Prostate gland (tissue), 2 donors: ENCODE results near the gene RUFY4.

ENCODE experiments used
- CTCF ChIP-seq, 4 experiments: fragments of 200-600 bp in 2 of 4; fragments of 450-650 bp in 2 of 4; sonication (generic) in 2 of 4; IDR thresholded peaks; 1 replicate in 3 of 4; 2 replicates in 1 of 4; pipeline ENCODE4 v1.5.1; 2016 to 2019; ENCODE audit warnings: antibody characterized with exemption in 4 of 4, mild to moderate bottlenecking in 2 of 4, moderate library complexity in 2 of 4
- POLR2A ChIP-seq: fragments of 450-650 bp; IDR thresholded peaks from one replicate; pipeline ENCODE4 v1.6.1; 2016; ENCODE audit warnings: antibody characterized with exemption, mild to moderate bottlenecking

GRCh38 chr2:218091746-218092145, 22.7 kb downstream of the RUFY4 start:
- no peak for TF ChIP-seq POLR2A
- TF ChIP-seq CTCF (IDR thresholded peaks at IDR 0.05): no peak
